Tibial nerve (tissue), 3 donors: Measurements from ENCODE around the gene NFIB.

Experiments
- POLR2A ChIP-seq, 2 donors: fragments of 450-650 bp; IDR thresholded peaks; one replicate each; pipeline ENCODE4 v1.6.1; 2017; ENCODE audit warnings: antibody characterized with exemption in 2 of 2, mild to moderate bottlenecking in 2 of 2, moderate library complexity in 2 of 2
- TF ChIP-seq, protein P1 (sequence below), 5 experiments: fragments of 200-600 bp in 3 of 5; fragments of 450-650 bp in 2 of 5; sonication (generic) in 3 of 5; IDR thresholded peaks; one replicate each; pipeline ENCODE4 v1.5.1; 2016 to 2019; ENCODE audit warnings: antibody characterized with exemption in 5 of 5, mild to moderate bottlenecking in 3 of 5, moderate library complexity in 2 of 5

DNA sequence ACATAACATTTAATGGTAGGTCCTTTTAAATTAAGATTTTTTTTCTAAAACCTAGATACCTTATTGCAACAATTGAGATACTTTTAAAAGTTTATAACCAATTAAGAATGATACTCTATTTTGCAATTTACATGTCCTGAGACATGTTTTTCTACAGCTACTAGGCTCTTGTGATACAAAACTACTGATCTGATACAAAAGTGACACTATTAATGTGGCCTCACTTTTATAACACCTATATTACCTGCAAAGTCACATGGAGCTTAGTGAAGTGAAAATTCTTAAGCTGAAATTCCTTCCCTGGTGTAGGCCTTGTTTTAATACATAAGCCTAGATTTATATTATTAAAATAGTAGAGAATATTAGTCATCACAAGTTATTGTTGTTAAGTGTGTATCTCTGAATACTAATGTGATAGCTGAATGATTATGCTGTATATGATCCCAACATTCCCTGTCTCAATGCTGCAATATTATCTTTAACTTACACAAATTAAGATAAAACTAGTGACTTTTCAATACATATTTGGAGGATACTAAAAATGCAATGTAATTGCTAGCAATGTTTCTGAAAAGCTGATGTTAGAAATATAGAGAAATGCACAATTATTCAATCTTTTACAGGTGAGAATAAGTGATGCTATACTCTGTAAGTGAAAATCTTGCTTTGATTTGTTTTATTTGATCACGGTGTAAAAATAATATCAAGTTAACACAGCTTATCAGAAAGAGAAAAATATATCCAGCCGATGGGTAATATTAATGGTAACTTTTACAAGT, 2.6 kb downstream of the NFIB start:
- TF ChIP-seq POLR2A (IDR thresholded peaks at IDR 0.05): no peak
- TF ChIP-seq, protein P1, sequence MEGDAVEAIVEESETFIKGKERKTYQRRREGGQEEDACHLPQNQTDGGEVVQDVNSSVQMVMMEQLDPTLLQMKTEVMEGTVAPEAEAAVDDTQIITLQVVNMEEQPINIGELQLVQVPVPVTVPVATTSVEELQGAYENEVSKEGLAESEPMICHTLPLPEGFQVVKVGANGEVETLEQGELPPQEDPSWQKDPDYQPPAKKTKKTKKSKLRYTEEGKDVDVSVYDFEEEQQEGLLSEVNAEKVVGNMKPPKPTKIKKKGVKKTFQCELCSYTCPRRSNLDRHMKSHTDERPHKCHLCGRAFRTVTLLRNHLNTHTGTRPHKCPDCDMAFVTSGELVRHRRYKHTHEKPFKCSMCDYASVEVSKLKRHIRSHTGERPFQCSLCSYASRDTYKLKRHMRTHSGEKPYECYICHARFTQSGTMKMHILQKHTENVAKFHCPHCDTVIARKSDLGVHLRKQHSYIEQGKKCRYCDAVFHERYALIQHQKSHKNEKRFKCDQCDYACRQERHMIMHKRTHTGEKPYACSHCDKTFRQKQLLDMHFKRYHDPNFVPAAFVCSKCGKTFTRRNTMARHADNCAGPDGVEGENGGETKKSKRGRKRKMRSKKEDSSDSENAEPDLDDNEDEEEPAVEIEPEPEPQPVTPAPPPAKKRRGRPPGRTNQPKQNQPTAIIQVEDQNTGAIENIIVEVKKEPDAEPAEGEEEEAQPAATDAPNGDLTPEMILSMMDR (IDR thresholded peaks at IDR 0.05): no peak
